ENCODE measurements around the gene PCDHA4.

Gene PCDHA4

GRCh38 chr5:140855772-140856674, 49.2 kb downstream of the PCDHA4 start, which contains the start of gene PCDHA10:
Gene PCDHA10 (plus strand): TSS chr5:140855897. CDS start chr5:140856049, 152 bp downstream.
- DNase-seq (ENCODE audit: low read depth), result no peak

DNA sequence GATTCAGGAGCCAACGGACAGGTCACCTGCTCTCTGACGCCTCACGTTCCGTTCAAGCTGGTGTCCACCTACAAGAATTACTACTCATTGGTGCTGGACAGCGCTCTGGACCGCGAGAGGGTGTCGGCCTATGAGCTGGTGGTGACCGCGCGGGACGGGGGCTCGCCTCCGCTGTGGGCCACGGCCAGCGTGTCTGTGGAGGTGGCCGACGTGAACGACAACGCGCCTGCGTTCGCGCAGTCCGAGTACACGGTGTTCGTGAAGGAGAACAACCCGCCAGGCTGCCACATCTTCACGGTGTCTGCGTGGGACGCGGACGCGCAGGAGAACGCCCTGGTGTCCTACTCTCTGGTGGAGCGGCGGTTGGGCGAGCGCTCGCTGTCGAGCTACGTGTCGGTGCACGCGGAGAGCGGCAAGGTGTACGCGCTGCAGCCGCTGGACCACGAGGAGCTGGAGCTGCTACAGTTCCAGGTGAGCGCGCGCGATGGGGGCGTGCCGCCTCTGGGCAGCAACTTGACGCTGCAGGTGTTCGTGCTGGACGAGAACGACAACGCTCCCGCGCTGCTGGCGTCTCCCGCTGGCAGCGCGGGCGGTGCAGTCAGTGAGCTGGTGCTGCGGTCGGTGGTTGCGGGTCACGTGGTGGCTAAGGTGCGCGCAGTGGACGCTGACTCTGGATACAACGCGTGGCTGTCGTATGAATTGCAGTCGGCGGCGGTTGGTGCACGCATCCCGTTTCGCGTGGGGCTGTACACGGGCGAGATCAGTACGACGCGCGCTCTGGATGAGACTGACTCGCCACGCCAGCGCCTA, 50.5 kb downstream of the PCDHA4 start:
- no peak for DNase-seq (ENCODE audit: low read depth)

GRCh38 chr5:140857987-140858240, 51.0 kb downstream of the PCDHA4 start:
- no peak for DNase-seq (ENCODE audit: low read depth)

GRCh38 chr5:140862441-140863295, 55.8 kb downstream of the PCDHA4 start:
- no peak for DNase-seq (ENCODE audit: low read depth)

All from iris pigment epithelial cell (primary cell).